HuH-7.5 (cell line): ENCODE measurements around the gene SNCA.

Experiments
- DNase-seq: peaks from one replicate; pipeline ENCODE4 v3.0.0; 2011; ENCODE audit warnings: low spot score

SNCA gene

DNA sequence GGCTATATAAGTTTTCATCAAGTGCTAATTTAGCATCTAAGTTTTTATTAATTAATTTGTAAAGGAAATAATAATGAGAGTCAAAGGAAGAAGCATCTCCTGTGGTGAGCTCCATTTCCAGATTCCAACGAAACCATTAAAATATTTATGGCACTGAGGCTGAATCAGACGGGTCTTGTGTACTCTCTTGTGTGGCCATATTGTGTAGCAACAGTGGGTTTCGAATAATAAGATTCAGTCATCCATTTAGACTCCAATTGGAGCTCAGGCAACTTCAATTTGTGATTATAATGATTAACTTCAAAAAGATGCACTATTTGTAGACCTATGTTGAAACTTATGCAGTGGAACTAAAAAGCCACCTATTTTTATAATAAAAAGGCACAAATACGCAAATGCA is 82.4 kb downstream of the SNCA start:
- no peak for DNase-seq

DNA sequence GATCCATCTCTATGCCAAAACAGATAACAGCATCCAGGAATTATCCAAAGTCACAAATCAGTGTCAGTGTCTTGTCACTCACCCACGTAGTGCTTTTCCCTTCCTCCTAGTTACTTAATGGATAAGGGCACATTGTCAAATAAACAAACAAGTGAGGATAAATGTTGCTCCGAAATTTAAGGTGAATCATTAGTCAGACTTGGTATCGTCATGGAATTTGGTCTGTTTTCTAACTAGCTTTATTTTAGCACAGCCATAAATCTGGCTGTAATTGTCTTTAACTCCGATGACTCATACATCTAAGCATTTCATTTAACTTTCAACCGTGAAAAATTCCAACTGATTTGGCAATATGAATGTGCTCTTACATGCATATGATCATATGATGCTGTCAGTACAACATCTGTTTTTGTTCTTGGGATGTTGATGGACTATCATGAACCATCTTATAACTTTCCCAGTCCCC is 83.3 kb downstream of the SNCA start:
- no peak for DNase-seq

GRCh38 chr4:89752932-89753598 is 83.9 kb downstream of the SNCA start:
- no peak for DNase-seq

- DNase-seq, result no peak
Observed at GRCh38 chr4:89751416-89751815, 85.5 kb downstream of the SNCA start.

DNA sequence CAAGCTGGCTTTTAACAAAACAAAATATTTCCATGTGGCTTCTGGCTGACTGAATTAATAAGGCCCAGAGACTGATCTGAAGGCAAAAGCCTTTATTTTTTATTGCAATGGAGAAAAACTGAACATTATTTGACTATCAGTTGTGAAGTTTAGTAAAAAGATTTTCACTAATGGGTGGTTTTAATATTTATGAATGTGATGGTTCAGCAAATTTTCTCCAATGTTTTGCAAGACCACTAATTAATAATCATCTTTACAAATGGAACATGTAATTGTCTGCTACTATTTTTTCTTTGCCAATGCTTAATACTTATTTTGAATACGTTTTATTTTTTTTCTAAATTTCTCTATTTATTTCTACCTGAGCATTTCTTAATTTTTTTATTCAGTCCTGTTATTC is 90.6 kb downstream of the SNCA start:
- no peak for DNase-seq

DNA sequence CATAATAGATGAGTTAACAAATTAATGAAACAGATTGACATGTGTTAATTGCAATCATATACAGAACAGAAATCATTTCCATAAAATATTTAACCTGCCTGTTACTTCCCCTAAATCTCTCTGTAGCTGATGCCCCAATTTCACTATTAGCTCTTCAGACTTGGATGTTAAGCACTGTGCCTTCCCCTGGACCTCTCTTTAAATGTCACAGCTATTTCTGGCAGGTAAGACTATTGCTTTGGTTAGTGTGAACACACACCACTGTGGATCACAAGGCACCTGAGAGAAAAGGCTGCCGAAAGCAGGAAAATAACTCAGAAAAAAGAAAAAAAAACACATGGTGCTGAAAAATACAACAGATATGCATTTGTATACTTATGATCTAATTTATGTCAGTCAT is 91.3 kb downstream of the SNCA start:
- DNase-seq, result no peak

DNA sequence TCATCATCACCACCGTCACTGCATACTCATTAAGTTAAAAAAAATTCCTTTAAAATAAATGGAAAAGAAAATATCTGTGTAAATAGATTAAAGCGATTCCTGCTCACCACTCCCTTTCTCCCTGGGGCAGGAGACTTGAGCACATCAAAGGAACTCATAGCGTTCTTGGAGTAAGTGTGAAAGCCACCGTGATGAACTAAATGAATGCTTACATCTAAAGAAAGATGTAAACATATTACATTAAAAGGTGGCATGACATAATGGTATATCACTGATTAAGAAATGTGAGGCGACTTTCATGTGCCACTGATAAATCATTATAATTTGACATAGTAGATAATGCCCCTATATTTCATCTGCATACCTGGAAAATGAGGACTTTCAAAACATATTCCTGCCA is 92.0 kb downstream of the SNCA start:
- no peak for DNase-seq

DNA sequence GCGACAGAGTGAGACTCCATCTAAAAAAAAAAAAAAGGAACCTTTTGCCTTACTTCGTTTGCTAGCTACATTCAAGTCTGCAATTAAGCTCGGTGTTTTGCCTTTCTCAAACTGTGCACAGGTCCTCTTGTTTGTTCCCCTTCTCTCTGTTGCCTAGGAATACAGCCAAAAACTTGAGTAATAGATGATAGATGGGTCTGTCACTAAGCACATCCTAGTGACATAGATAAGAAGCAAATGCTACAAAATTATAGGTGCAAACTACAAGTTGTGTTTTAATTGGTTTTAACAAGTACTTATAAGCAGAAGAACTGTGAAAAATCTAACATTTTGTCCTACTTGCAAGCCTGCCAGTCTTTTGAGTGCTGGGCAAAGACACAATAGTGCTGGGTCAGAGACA is 95.2 kb downstream of the SNCA start:
- DNase-seq, result no peak

- no peak for DNase-seq
Observed at GRCh38 chr4:89739311-89739988, 97.5 kb downstream of the SNCA start.

DNA sequence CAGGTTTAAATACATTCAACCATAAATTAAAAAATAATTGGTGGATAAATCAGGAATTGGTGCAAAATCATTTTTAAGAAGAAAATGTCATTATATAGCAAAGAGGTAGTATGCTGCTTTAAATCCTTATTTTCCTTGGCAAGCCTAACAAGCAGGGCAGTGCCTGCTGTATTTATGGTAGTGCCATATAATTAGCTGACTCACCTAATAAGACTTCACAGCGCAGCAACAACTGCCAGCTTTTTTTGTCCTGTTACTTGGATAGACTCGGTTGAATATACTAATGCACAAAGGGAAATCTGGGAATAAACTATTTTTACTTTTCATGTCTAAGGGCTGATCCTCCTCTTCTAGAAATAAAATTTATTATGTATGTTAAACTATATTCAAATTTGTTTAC is 99.1 kb downstream of the SNCA start:
- DNase-seq, result no peak

GRCh38 chr4:89733946-89734345 is 103.0 kb downstream of the SNCA start:
- DNase-seq, result no peak

GRCh38 chr4:89727238-89727637 is 109.7 kb downstream of the SNCA start:
- DNase-seq, result no peak

DNA sequence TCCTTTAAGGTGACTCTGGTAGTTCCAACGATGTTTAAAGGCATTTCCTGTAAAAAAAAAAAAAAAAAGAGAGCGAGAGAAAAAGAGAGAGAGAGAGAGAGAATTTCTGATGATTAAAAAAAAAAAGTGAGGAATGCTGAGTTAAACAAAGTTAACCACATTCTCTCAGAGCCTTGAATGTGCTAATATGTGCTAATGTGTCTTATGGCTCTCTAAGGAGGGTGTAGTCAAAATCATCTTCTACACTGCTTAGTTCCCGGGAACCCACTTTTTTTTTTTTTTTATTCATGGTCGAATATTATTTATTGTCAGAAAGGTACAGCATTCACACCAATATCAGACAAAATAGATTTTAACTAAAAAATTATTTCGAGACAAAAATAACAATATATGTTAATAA is 111.7 kb downstream of the SNCA start:
- DNase-seq, result no peak

- no peak for DNase-seq
Observed at GRCh38 chr4:89724716-89725115, 112.2 kb downstream of the SNCA start.

- DNase-seq, result no peak
Observed at GRCh38 chr4:89723096-89723495, 113.9 kb downstream of the SNCA start.

- no peak for DNase-seq
Observed at GRCh38 chr4:89722517-89722916, 114.4 kb downstream of the SNCA start.

DNA sequence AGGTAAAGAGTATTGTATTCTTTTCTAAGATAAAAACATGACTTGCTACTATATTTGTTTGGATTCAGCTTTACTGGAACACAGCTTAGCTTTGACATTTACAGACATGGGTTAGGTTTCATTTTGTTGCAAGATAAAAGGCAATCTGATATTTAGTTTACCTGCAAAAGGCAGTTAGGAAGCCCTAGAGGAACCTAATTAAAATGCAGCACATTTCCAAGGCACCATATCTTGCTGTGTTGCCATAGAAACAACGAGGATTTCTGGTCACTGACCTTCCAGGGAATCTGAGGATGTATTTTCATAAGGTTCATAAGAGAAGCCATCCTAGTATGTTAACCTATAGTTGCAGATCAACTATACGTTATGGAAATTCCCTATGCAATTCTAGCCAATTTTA is 116.0 kb downstream of the SNCA start:
- no peak for DNase-seq

DNA sequence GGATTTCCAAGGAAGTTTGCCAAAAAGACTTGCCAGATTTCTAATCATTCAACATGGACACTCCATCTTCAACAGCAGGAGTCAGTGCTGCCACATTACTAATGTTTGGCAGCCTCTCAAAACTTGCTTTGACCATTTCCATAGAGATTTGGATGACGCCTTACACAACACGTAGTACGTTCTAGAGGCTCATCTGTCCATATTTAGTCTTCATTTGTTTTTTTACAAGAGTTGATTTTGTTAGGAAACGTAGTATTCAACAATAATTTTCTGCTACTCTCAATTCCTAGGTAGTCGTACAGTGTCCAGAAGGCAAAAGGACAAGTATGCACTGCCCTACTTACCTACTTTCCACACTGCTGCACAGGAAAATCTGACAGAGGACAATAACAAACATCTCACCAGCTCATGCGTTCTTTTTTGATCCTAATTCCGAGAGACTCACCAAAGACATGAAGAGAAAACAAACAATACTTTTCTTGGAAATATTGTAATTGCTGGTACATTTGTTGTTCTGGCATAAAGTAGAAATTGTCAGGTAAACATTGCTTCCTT is 117.3 kb downstream of the SNCA start:
- DNase-seq, result no peak

DNA sequence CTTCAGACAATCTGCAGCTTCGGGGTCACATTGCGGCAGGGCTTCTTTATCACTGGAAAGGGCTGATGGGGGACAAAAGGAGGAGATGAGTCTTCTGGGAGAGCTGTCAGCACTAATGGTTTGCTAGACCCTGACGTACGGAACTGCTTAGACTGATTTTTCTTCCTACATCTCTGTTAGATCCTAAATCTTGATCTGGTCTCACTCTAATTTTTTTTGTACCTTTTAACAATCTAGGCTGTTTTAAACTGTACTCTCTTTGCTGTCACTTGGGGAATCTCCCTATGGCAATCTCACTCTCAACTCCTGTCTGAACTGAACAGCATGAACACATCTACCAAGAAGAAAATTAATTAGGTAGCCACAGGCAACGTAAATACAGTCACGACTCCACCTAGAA is 120.1 kb downstream of the SNCA start:
- DNase-seq, result no peak

DNA sequence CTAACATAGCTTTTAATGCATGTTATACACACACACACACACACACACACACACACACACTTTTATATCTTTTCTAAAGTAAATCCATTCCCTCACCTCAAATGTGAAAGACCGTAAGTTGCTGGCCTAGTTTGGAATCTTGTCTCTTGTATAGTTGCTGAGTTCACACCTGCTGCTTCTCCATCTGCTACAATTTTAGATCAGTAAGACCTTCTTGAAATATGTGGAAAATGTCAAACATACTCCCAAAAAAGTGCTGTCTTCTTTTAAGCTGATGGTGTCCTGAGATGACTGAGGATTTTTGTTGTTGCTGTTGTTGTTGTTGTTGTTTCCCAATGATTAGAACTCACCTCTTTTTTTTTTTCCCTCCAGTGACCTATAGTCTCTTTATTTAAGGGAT is 121.3 kb downstream of the SNCA start:
- DNase-seq, result no peak

DNA sequence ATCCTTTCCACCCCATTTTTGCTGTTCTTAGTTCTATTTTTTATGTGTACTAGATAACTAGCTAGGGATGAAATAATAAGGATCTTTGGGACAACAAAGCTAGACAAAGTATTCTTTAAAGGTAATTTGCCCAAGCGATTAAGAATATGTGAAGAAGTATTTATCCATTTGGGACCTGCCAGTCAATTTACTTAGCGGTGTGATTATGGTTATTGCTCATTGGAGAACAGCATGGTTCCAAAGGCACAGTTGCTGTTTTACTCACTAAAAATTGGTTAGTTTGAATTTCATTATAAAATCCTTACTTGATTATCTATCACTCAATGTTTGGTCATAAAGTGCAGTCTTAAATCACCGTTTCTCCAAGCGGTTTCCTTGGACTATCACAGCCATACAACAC is 124.1 kb downstream of the SNCA start:
- DNase-seq, result no peak

DNA sequence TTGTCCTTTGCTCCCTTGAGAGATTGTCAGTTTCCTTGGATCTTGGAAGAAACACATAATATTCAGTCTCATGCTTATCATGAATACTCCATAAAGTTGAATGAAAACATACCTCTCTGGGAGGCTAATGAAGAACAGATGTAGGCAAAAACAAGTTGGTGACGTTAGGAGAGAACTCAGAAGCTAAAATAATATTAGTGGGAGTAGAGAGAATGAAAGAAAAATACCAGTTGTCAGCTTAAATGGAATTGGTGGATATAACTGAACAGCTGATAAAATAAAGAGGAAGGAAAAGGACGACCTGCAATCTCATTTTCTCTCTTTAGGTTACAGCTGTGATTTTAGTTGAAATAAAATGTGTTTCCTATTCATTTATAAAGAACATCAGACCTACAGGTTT is 124.8 kb downstream of the SNCA start:
- DNase-seq, result no peak

- no peak for DNase-seq
Observed at GRCh38 chr4:89708903-89709421, 128.0 kb downstream of the SNCA start.

GRCh38 chr4:89707467-89707866 is 129.5 kb downstream of the SNCA start:
- no peak for DNase-seq
